HG02623 (cell line): Measurements from ENCODE around the gene ENPEP.
"Not testable (repeated sequence)": the region's sequence is repeated elsewhere in the genome, so short reads cannot be mapped to it uniquely, and the experiment has no call there.

Experiments used
- ATAC-seq: cut with Tn5 transposase; IDR thresholded peaks from one replicate; pipeline ENCODE4 v1.9.1; 2021; ENCODE audit warnings: moderate library complexity; ENCODE audit not compliant: unreplicated experiment

The ENPEP gene

GRCh38 chr4:110483516-110483915, 7.6 kb downstream of the ENPEP start:
- no peak for ATAC-seq

GRCh38 chr4:110484029-110484428, 8.1 kb downstream of the ENPEP start:
- ATAC-seq: peak; percentile 99

- ATAC-seq: no peak
Observed at GRCh38 chr4:110484767-110485166, 8.8 kb downstream of the ENPEP start.

- ATAC-seq: no peak
Observed at GRCh38 chr4:110485452-110485851, 9.5 kb downstream of the ENPEP start.

GRCh38 chr4:110486256-110486655, 10.3 kb downstream of the ENPEP start:
- no peak for ATAC-seq

GRCh38 chr4:110486850-110487249, 10.9 kb downstream of the ENPEP start:
- not testable (repeated sequence) for ATAC-seq

GRCh38 chr4:110487873-110488272, 11.9 kb downstream of the ENPEP start:
- no peak for ATAC-seq

GRCh38 chr4:110489901-110490508, 14.1 kb downstream of the ENPEP start:
- ATAC-seq: no peak

GRCh38 chr4:110492522-110492921, 16.6 kb downstream of the ENPEP start:
- ATAC-seq: no peak

- no peak for ATAC-seq
Observed at GRCh38 chr4:110493520-110493919, 17.6 kb downstream of the ENPEP start.

- no peak for ATAC-seq
Observed at GRCh38 chr4:110498420-110498819, 22.5 kb downstream of the ENPEP start.

GRCh38 chr4:110499126-110499525, 23.2 kb downstream of the ENPEP start:
- ATAC-seq: no peak

- no peak for ATAC-seq
Observed at GRCh38 chr4:110501826-110502225, 25.9 kb downstream of the ENPEP start.

GRCh38 chr4:110503270-110504083, 27.5 kb downstream of the ENPEP start:
- no peak for ATAC-seq

- ATAC-seq: no peak
Observed at GRCh38 chr4:110504084-110504435, 28.1 kb downstream of the ENPEP start.

GRCh38 chr4:110505440-110505839, 29.5 kb downstream of the ENPEP start:
- ATAC-seq: no peak

- no peak for ATAC-seq
Observed at GRCh38 chr4:110508827-110509710, 33.1 kb downstream of the ENPEP start.

GRCh38 chr4:110510277-110510676, 34.3 kb downstream of the ENPEP start:
- no peak for ATAC-seq

GRCh38 chr4:110510955-110511544, 35.1 kb downstream of the ENPEP start:
- ATAC-seq: peak; percentile 64

GRCh38 chr4:110512901-110513300, 36.9 kb downstream of the ENPEP start:
- no peak for ATAC-seq

- no peak for ATAC-seq
Observed at GRCh38 chr4:110514889-110515479, 39.0 kb downstream of the ENPEP start.
